ENCODE results near the gene VPS51.
"Not testable (repeated sequence)": the region's sequence is repeated elsewhere in the genome, so short reads cannot be mapped to it uniquely, and the experiment has no call there.

The VPS51 gene

GRCh38 chr11:65108469-65109123 is 12.6 kb downstream of the VPS51 start:
- no peak for DNase-seq

DNA sequence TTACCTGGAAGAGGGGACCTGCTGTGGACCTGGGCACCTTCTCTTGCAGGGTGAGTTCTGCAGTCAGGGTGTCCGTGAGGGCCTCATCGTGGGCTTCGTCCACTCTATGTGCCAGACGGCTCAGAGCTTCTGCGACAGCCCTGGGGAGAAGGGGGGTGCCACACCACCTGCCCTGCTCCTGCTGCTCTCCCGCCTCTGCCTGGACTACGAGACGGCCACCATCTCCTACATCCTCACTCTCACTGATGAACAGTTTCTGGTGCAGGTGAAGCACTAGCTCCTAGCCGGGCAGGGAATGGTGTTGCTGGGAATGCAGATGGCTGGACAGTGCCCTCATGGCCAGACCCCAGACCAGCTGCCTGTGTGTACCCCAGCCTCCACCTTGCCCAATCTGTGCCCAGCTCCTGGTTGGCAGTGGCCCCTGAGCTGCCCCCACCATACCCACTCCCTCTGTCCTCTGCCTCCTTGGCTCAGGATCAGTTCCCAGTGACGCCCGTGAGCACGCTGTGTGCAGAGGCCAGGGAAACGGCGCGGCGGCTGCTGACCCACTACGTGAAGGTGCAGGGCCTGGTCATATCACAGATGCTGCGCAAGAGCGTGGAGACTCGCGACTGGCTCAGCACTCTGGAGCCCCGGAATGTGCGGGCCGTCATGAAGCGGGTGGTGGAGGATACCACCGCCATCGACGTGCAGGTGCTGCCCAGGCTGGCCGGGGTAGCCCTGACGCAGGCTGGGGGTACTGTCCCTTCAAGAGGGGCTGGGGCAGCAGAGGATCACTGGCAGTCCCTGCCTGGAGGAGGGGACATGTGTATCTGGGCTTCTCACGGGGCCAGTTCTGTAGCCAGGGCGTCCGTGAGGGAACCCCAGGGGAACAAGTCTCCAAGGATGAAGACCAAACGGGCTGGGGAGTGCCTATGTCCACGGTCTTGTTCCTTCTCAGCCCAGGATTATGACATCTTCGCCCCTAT is 13.5 kb downstream of the VPS51 start:
- no peak for DNase-seq

- peak; percentile 64 for DNase-seq
Measured at GRCh38 chr11:65110354-65110861, 14.4 kb downstream of the VPS51 start.

DNA sequence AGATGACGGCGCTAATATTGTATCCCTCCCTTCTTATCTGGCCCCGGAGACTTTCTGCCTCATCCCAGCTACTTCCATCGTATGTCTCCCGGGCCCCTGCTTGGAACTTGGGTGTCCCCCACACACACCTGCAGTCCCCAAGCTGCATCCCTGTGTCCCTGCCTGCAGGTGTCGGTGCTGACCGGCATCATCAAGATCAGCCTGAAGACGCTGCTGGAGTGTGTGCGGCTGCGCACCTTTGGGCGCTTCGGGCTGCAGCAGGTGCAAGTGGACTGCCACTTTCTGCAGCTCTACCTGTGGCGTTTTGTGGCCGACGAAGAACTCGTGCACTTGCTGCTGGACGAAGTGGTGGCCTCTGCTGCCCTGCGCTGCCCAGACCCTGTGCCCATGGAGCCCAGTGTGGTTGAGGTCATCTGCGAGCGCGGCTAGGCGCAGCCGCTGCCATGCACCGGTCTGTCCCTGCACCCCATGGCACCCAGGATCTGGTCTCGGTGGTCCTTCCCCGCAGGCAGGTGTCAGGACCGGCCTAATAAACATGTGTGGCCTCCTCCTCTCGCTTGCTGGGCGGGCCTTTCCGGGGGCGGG is 15.2 kb downstream of the VPS51 start:
- DNase-seq = no peak

GRCh38 chr11:65111744-65112545 is 15.9 kb downstream of the VPS51 start, which contains the start of gene TM7SF2:
TSS of gene TM7SF2 (plus strand) at chr11:65111872. CDS start at chr11:65112016, 144 bp downstream.
- peak; percentile 97 for DNase-seq

GRCh38 chr11:65112546-65113360 is 16.7 kb downstream of the VPS51 start:
- peak; percentile 16 for DNase-seq

DNA sequence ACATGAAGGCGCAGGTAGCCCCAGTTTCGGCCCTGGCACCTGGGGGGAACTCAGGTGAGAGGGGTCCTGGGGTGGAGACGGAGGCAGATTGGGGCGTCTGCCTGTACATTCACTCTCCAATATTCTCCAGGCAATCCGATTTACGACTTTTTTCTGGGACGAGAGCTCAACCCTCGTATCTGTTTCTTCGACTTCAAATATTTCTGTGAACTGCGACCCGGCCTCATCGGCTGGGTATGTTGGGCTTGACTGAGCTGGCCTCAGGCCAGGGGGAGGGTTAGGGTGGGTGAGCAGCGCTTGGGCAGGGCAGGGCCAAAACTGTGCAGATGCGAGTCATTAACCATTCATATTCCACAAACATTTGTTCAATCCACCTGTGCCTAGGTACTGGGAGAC is 17.3 kb downstream of the VPS51 start:
- DNase-seq = peak; percentile 8

DNA sequence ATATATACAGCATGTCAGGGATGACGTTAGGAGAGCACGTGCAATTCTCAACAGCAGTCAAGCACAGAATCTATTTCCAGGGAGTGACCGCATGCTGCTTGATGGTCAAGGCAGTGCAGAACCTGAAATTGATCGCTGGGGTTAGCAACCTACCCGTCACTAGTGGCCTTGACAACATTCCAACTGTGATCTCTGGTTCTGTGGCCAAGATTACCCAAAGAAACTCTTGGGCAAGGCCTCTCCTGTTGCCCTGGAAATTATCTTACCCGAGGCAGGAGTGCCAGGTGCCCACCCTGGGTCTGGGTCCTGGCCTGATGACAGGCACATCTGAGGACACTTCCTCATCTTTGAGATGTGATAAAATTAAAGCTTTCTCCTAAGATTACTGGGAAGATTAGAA is 17.8 kb downstream of the VPS51 start:
- no peak for DNase-seq

DNA sequence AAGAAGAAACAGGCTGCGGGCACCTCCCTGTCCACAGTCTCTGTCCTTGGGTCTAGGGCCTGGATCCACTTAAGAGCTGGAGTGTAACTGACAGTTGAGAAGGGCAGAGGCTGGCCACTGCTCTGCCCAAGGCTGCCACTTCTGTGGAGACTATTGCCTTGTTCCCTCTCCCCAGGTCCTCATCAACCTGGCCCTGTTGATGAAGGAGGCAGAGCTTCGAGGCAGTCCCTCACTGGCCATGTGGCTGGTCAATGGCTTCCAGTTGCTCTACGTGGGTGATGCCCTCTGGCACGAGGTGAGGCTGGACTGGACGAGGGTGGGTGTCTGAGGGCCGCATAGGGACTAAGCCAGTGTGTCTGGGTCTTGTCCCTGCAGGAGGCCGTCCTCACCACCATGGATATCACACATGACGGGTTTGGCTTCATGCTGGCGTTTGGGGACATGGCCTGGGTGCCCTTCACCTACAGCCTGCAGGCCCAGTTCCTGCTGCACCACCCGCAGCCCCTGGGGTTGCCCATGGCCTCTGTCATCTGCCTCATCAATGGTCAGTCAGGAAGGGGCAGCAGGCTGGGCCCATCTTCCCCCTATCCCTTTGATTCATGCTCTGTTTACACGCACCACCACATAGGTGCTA is 18.6 kb downstream of the VPS51 start:
- DNase-seq = no peak

DNA sequence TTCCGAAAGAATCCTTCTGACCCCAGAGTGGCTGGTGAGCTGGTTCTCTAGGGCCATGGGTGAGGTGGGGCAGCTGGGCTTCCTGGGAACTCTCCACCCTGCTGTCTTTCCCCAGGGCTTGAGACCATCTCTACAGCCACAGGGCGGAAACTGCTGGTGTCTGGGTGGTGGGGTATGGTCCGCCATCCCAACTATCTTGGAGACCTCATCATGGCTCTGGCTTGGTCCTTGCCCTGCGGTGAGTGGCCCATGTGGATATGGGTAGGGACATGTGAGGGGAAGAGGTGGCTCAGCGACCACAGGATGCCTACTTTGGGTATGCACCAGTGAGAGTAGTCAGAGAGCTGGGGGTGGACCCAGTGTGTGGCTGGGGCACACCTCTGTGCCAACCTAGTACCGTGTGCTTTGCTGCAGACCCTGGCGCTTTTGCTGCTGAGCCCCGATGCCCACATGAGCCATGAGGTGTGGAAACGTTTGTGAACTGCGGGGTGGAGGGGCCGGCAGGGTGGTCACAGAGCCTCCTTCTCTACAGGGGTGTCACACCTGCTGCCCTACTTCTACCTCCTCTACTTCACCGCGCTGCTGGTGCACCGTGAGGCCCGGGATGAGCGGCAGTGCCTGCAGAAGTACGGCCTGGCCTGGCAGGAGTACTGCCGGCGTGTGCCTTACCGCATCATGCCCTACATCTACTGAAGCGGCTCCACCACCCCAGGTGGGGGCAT is 19.5 kb downstream of the VPS51 start:
- DNase-seq = no peak

- DNase-seq = peak; percentile 53
Measured at GRCh38 chr11:65116370-65117205, 20.6 kb downstream of the VPS51 start.

DNA sequence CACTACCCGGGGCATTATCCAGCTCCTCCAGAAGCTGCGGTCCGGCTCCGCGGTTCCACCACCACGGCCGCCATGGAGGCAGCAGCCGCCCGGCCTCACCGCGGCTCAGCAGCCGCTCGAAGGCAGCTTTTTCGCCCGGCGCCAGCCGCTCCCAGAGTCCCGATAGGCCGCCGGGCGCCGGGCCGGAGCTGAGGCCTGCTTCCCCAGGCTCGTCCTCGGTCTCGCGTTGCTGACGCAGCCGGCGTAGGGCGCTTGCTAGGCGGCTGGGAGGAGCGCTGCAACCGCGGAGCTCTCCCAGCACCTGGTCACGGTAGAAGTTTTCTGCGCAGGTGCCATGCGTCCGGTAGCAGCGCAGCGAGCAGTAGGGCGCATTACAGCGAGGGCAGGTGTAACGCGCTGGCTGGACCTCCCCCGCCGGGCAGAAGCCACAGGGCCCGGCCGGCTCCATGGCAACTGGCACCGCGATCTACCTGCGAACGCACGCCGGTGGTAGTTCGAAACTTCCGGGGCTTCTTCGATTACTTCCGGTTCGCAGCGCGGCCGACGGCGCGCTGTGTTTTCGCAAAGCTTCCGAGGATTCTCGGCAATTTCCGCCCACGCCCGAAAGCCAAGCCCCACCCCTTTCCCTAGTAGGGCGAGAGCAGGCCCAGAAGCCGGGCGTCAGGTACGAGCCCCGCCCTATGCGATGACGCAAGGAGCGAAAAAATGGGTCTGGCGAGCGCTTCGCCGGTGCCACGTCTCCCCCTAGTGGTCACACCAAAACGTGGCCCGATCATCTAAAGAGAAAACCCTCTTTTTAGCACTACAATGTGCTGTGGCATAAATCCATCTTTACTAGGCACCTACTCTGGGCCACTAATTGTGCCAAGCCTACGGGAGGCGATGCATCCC is 21.4 kb downstream of the VPS51 start, which contains the start of gene ZNHIT2:
Gene ZNHIT2 (minus strand): TSS at position 496 of the 891 bp plus-strand sequence. CDS start 48 bp downstream, at position 448.
- DNase-seq = peak; percentile 99

- no peak for DNase-seq
Measured at GRCh38 chr11:65118097-65118837, 22.3 kb downstream of the VPS51 start.

DNA sequence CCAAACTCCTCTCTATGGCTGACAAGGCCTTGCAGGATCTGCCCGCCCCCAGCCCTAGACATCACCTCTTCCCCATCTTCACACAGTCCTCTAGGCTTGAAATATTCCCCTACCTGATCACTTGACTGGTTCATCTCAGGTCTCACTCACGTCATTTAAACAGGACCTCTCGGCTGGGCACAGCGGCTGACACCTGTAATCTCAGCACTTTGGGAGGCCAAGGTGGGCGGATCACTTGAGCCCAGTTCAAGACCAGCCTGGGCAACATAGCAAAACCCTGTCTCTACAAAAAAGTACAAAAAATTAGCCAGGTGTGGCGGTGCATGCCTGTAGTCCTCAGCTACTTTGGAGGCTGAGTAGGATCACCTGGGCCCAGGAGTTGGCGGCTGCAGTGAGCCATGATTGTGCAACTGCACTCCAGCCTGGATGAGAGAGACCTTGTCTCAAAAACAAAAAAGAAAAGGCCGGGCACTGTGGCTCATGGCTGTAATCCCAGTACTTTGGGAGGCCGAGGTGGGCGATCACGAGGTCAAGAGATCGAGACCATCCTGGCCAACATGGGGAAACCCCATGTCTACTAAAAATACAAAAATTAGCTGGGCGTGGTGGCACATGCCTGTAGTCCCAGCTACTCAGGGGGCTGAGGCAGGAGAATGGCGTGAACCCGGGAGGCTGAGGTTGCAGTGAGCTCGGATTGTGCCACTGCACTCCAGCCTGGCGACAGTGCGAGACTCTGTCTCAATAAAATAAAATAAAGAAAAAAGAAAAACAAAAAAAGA is 23.1 kb downstream of the VPS51 start:
- not testable (repeated sequence) for DNase-seq

DNA sequence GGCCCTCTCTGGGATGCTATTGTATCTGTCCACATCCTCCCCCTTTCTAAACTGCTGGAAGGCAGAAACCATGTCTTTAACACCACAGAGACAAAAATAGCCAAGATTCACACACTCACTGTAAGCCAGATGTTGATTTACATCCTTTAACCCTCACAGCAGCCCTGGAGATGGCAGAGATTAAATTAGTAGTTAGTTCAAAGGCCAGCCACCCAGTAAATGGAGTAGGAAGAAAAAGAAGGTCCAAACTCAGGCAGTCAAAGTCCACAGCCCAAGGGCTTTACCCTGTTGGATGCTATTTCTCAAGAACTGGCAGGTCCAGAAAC is 23.6 kb downstream of the VPS51 start:
- no peak for DNase-seq

DNA sequence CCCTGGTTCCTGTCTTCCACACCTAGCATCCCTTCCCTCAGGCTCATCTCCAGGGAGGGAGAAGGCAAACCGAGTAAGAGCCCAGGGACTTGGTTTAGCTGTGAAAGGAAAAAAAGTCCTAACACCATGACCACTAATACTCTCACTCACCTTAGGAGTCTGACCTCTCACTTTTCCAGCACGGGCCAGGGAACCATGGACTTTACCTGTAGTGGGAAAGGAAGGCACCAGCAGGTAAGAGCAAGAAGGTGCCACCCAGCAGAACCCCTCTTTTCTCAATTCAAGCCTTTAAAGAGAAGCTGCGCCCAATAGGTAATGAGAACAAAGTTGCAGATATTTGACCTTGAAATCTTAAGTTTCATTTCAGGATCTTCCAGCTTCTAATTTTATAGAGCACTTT is 24.8 kb downstream of the VPS51 start:
- DNase-seq = no peak

DNA sequence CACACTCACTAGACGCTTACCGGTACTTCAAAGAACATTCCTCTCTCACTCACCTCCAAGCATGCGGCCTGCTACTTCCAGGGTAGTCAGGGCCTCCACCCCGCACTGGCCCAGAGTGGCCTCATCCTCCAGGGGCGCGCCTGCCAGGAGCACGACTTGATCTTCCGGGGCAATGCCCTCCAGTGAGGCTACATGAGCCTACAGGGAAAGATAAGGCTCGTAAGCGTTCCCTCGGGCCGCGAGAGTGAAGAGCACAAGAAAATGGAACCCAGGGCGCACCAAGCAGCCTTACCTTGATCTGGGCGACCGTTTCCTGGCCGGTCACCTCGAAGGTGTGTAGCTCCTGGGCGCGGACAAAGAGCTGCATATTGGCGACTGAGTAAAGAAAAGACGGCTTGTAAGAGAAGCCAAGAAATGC is 25.4 kb downstream of the VPS51 start:
- no peak for DNase-seq

Measured in NCI-H2029 (cell line).